Measurements from ENCODE around the gene CFAP77. TPM values are rescaled to one million over a fixed set of nuclear protein-coding genes. Genes with fewer than 3 reads are reported as not detected.

The CFAP77 gene
- polyA plus RNA-seq, result not detected
- long read RNA-seq, donor 1, result 0 reads
- long read RNA-seq, donor 2, result 0 reads
- long read RNA-seq, donor 3, result 0 reads
- long read RNA-seq, donor 4, result 0 reads
- long read RNA-seq, donor 5, result 0 reads
- long read RNA-seq, donor 6, partial matches to known transcripts, result 0 of 1 reads
- long read RNA-seq, donor 6, other reads (novel, unspliced or antisense), result 0 of 1 reads
- long read RNA-seq, donor 7, result 0 reads
- long read RNA-seq, donor 8, result 0 reads
- long read RNA-seq, donor 9, result 0 reads
- long read RNA-seq, donor 10, result 0 reads

DNA sequence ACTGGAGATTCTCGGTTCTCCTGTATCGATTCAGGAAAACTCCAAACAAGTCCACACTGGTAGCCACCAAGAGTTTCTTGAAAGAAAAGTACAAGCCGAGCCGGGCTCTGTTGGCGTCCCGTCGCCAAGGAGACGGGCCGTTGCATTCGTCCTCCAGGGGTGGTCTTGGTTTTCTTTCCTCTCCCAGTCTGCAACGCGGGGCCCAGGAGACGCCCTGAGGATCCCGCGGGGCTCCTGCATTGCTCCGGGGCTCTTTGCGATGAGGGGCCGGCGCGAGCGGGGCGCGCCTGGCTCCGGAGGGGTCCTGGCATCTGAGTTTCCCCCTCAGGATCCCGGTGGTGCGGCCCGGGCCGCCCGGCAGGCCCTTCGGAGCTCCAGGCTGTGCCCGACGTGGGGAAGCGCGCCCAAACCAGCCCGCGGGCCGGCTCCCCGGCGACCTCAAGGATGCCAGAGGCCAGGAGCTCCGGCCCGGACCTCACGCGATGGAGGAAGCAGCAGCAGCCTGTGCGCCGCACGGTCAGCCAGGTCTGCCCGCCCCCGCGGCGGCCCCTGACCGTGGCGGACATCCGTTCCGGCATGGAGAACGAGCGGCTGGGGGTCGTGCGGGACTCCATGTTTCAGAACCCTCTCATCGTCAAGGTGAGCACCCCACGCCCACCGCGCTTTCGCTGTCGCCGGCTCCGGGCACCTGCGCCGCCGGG is at the start of gene CFAP77:
Gene CFAP77 (plus strand): TSS at position 384 of the 701 bp plus-strand sequence. CDS start 61 bp downstream, at position 445.
- 1 to 2% (median 1%) methylated on average over 57 to 69 of the region's 69 CpGs for whole genome bisulfite sequencing, 3 donors

GRCh38 chr9:132364068-132364467 is 45.9 kb upstream of the CFAP77 start:
- H3K9me3 ChIP-seq (ENCODE audit: control insufficient read depth in 2 of 2, insufficient read depth in 1 of 2, low read depth in 1 of 2, low read length in 1 of 2), result no peaks in the 10 kb centered on the region
- 24 to 67% (median 45%) methylated on average over 9 of the region's 9 CpGs for WGBS, 3 donors
- no peaks in the 10 kb centered on the region for H3K36me3 ChIP-seq (ENCODE audit: control insufficient read depth in 3 of 3, insufficient read depth in 2 of 3, low read depth in 1 of 3, low read length in 3 of 3)
- no peak overlapping the region for H3K27ac ChIP-seq (ENCODE audit: low read depth in 1 of 3, low read length in 2 of 3)
- no peak overlapping the region for H3K4me3 ChIP-seq (ENCODE audit: low read depth in 1 of 3, low read length in 3 of 3)
- no peaks in the 10 kb centered on the region for H3K4me1 ChIP-seq (ENCODE audit: control insufficient read depth in 3 of 3, insufficient read depth in 2 of 3, low read depth in 1 of 3, low read length in 2 of 3)
- no peak for FAIRE-seq
- peak in 1 of 2 donors; percentile 65 for DNase-seq
- H3K27me3 ChIP-seq (ENCODE audit: control insufficient read depth in 3 of 3, insufficient read depth in 3 of 3, low read length in 3 of 3), result no peaks in the 10 kb centered on the region

More for the DNA sequence above, at the start of gene CFAP77:
- peaks cover 0 to 57% (median 16%) of the 10 kb centered on the region in 3 donors for H3K27me3 ChIP-seq (ENCODE audit: control insufficient read depth in 3 of 3, insufficient read depth in 3 of 3, low read length in 3 of 3)
- peaks cover 3 to 21% (median 4%) of the 10 kb centered on the region in 3 donors for H3K4me1 ChIP-seq (ENCODE audit: control insufficient read depth in 3 of 3, insufficient read depth in 2 of 3, low read depth in 1 of 3, low read length in 2 of 3)
- no peaks in the 10 kb centered on the region for H3K9me3 ChIP-seq (ENCODE audit: control insufficient read depth in 2 of 2, insufficient read depth in 1 of 2, low read depth in 1 of 2, low read length in 1 of 2)
- no peaks in the 10 kb centered on the region for H3K36me3 ChIP-seq (ENCODE audit: control insufficient read depth in 3 of 3, insufficient read depth in 2 of 3, low read depth in 1 of 3, low read length in 3 of 3)
- H3K4me3 ChIP-seq (ENCODE audit: low read depth in 1 of 3, low read length in 3 of 3), result peak within 1 kb of the TSS in 2 of 3 donors; percentile 8 to 48
- FAIRE-seq, result no peak
- peak; percentile 35 to 68 for DNase-seq
- H3K27ac ChIP-seq (ENCODE audit: low read depth in 1 of 3, low read length in 2 of 3), result no peak within 1 kb of the TSS

DNA sequence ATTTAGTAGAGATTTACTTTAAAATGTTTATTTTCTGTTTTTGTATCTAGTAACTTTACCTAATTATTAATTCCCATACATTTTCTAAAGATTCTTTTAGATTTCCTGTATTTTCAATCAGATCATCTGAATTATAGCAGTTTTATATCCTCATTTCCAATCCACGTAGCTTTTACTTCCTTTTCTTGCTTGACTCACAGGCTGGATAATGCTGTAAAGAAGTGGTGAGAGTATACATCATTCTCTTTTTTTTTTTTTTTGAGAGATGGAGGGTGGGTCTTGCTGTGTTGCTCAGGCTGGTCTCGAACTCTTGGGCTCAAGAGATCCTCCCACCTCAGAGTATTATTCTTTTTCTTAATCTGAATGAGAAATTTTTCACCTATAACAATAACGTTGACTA is 44.0 kb upstream of the CFAP77 start:
- WGBS, 3 donors, result 69 to 75% (median 70%) methylated on average over 3 of the region's 3 CpGs
- H3K27ac ChIP-seq (ENCODE audit: low read depth in 1 of 3, low read length in 2 of 3), result no peak overlapping the region
- FAIRE-seq, result no peak
- H3K9me3 ChIP-seq (ENCODE audit: control insufficient read depth in 2 of 2, insufficient read depth in 1 of 2, low read depth in 1 of 2, low read length in 1 of 2), result no peaks in the 10 kb centered on the region
- no peaks in the 10 kb centered on the region for H3K36me3 ChIP-seq (ENCODE audit: control insufficient read depth in 3 of 3, insufficient read depth in 2 of 3, low read depth in 1 of 3, low read length in 3 of 3)
- DNase-seq, result no peak
- no peak overlapping the region for H3K4me3 ChIP-seq (ENCODE audit: low read depth in 1 of 3, low read length in 3 of 3)
- no peaks in the 10 kb centered on the region for H3K4me1 ChIP-seq (ENCODE audit: control insufficient read depth in 3 of 3, insufficient read depth in 2 of 3, low read depth in 1 of 3, low read length in 2 of 3)
- no peaks in the 10 kb centered on the region for H3K27me3 ChIP-seq (ENCODE audit: control insufficient read depth in 3 of 3, insufficient read depth in 3 of 3, low read length in 3 of 3)

DNA sequence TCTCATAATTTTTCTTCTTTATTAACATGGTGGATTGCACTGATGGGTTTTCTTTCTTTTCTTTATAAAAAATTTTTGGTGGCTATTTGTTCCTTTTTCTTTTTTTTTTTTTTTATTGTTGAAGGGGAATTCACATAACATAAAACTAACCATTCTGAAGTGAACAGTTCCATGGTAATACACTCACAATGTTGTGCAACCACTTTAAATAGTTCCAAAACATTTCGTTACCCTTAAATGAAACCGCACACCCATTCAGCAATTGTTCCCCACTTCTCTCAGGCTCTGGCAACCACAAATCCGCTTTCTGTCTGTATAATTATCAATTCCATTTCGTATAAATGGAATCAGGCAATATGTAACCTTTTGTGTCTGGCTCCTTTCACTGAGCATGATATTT is 43.5 kb upstream of the CFAP77 start:
- 89 to 92% (median 91%) methylated on average over 4 of the region's 4 CpGs for WGBS, 3 donors
- no peak for FAIRE-seq
- H3K27me3 ChIP-seq (ENCODE audit: control insufficient read depth in 3 of 3, insufficient read depth in 3 of 3, low read length in 3 of 3), result no peaks in the 10 kb centered on the region
- no peaks in the 10 kb centered on the region for H3K9me3 ChIP-seq (ENCODE audit: control insufficient read depth in 2 of 2, insufficient read depth in 1 of 2, low read depth in 1 of 2, low read length in 1 of 2)
- H3K4me3 ChIP-seq (ENCODE audit: low read depth in 1 of 3, low read length in 3 of 3), result no peak overlapping the region
- H3K36me3 ChIP-seq (ENCODE audit: control insufficient read depth in 3 of 3, insufficient read depth in 2 of 3, low read depth in 1 of 3, low read length in 3 of 3), result no peaks in the 10 kb centered on the region
- no peak overlapping the region for H3K27ac ChIP-seq (ENCODE audit: low read depth in 1 of 3, low read length in 2 of 3)
- no peak for DNase-seq
- no peaks in the 10 kb centered on the region for H3K4me1 ChIP-seq (ENCODE audit: control insufficient read depth in 3 of 3, insufficient read depth in 2 of 3, low read depth in 1 of 3, low read length in 2 of 3)

- no peak overlapping the region for H3K27ac ChIP-seq (ENCODE audit: low read depth in 1 of 3, low read length in 2 of 3)
- no peaks in the 10 kb centered on the region for H3K36me3 ChIP-seq (ENCODE audit: control insufficient read depth in 3 of 3, insufficient read depth in 2 of 3, low read depth in 1 of 3, low read length in 3 of 3)
- H3K27me3 ChIP-seq (ENCODE audit: control insufficient read depth in 3 of 3, insufficient read depth in 3 of 3, low read length in 3 of 3), result no peaks in the 10 kb centered on the region
- H3K9me3 ChIP-seq (ENCODE audit: control insufficient read depth in 2 of 2, insufficient read depth in 1 of 2, low read depth in 1 of 2, low read length in 1 of 2), result no peaks in the 10 kb centered on the region
- H3K4me1 ChIP-seq (ENCODE audit: control insufficient read depth in 3 of 3, insufficient read depth in 2 of 3, low read depth in 1 of 3, low read length in 2 of 3), result no peaks in the 10 kb centered on the region
- no peak for DNase-seq
- WGBS, 3 donors, result 72 to 79% (median 79%) methylated on average over 13 of the region's 13 CpGs
- no peak for FAIRE-seq
- no peak overlapping the region for H3K4me3 ChIP-seq (ENCODE audit: low read depth in 1 of 3, low read length in 3 of 3)
Observed at GRCh38 chr9:132367613-132368313, 42.2 kb upstream of the CFAP77 start.

DNA sequence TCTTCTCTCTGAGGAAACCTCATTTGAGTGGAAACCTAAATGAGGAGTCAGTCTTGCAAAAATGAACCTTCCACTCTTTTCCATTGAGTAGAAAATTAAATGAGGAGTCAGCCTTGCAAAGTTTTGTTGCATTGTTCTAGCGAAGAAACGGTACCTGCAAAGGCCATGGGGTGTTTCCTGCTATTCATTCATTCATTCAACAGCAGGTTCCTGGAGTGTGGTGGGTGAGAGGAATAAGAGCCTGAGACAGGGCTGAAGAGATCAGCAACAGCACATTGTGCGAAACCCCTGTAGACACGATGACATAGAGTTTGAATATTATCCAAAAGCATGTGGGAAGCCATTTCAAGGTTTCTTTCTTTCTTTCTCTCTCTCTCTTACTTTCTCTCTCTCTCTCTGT is 40.6 kb upstream of the CFAP77 start:
- 91% methylated on average over 4 of the region's 4 CpGs for WGBS, 3 donors
- no peaks in the 10 kb centered on the region for H3K4me1 ChIP-seq (ENCODE audit: control insufficient read depth in 3 of 3, insufficient read depth in 2 of 3, low read depth in 1 of 3, low read length in 2 of 3)
- FAIRE-seq, result no peak
- no peaks in the 10 kb centered on the region for H3K36me3 ChIP-seq (ENCODE audit: control insufficient read depth in 3 of 3, insufficient read depth in 2 of 3, low read depth in 1 of 3, low read length in 3 of 3)
- H3K4me3 ChIP-seq (ENCODE audit: low read depth in 1 of 3, low read length in 3 of 3), result no peak overlapping the region
- no peak overlapping the region for H3K27ac ChIP-seq (ENCODE audit: low read depth in 1 of 3, low read length in 2 of 3)
- no peak for DNase-seq
- H3K9me3 ChIP-seq (ENCODE audit: control insufficient read depth in 2 of 2, insufficient read depth in 1 of 2, low read depth in 1 of 2, low read length in 1 of 2), result no peaks in the 10 kb centered on the region
- no peaks in the 10 kb centered on the region for H3K27me3 ChIP-seq (ENCODE audit: control insufficient read depth in 3 of 3, insufficient read depth in 3 of 3, low read length in 3 of 3)

- DNase-seq (no peak), FAIRE-seq (no peak)
- H3K27me3 ChIP-seq (ENCODE audit: control insufficient read depth in 3 of 3, insufficient read depth in 3 of 3, low read length in 3 of 3), result no peaks in the 10 kb centered on the region
- no peak overlapping the region for H3K4me3 ChIP-seq (ENCODE audit: low read depth in 1 of 3, low read length in 3 of 3)
- WGBS, 3 donors, result 86 to 91% (median 87%) methylated on average over 4 of the region's 4 CpGs
- H3K27ac ChIP-seq (ENCODE audit: low read depth in 1 of 3, low read length in 2 of 3), result no peak overlapping the region
- H3K9me3 ChIP-seq (ENCODE audit: control insufficient read depth in 2 of 2, insufficient read depth in 1 of 2, low read depth in 1 of 2, low read length in 1 of 2), result no peaks in the 10 kb centered on the region
- peaks cover 0 to 5% (median 4%) of the 10 kb centered on the region in 3 donors for H3K36me3 ChIP-seq (ENCODE audit: control insufficient read depth in 3 of 3, insufficient read depth in 2 of 3, low read depth in 1 of 3, low read length in 3 of 3)
- H3K4me1 ChIP-seq (ENCODE audit: control insufficient read depth in 3 of 3, insufficient read depth in 2 of 3, low read depth in 1 of 3, low read length in 2 of 3), result no peaks in the 10 kb centered on the region
Observed at GRCh38 chr9:132370592-132370991, 39.4 kb upstream of the CFAP77 start.

- peak overlapping the region in 1 of 3 donors; percentile 40 for H3K27ac ChIP-seq (ENCODE audit: low read depth in 1 of 3, low read length in 2 of 3)
- H3K27me3 ChIP-seq (ENCODE audit: control insufficient read depth in 3 of 3, insufficient read depth in 3 of 3, low read length in 3 of 3), result no peaks in the 10 kb centered on the region
- DNase-seq (peak in 1 of 2 donors; percentile 21), FAIRE-seq (no peak)
- WGBS, 3 donors, result 65 to 79% (median 79%) methylated on average over 14 of the region's 14 CpGs
- no peaks in the 10 kb centered on the region for H3K4me1 ChIP-seq (ENCODE audit: control insufficient read depth in 3 of 3, insufficient read depth in 2 of 3, low read depth in 1 of 3, low read length in 2 of 3)
- peaks cover 7 to 16% (median 9%) of the 10 kb centered on the region in 3 donors for H3K36me3 ChIP-seq (ENCODE audit: control insufficient read depth in 3 of 3, insufficient read depth in 2 of 3, low read depth in 1 of 3, low read length in 3 of 3)
- no peaks in the 10 kb centered on the region for H3K9me3 ChIP-seq (ENCODE audit: control insufficient read depth in 2 of 2, insufficient read depth in 1 of 2, low read depth in 1 of 2, low read length in 1 of 2)
- H3K4me3 ChIP-seq (ENCODE audit: low read depth in 1 of 3, low read length in 3 of 3), result no peak overlapping the region
Observed at GRCh38 chr9:132372177-132373095, 37.6 kb upstream of the CFAP77 start.
